CD4-positive, alpha-beta T cell treated with Interleukin-6 for 4 hours (primary cell): ENCODE measurements around the gene CBX1.
"Not testable (repeated sequence)": the region's sequence is repeated elsewhere in the genome, so short reads cannot be mapped to it uniquely, and the experiment has no call there.

ENCODE experiments used
- DNase-seq: peaks from one replicate; pipeline ENCODE4 v3.0.0-alpha.2; 2020; ENCODE audit warnings: mixed read lengths

CBX1 gene

GRCh38 chr17:48048384-48049126 lies 52.7 kb downstream of the CBX1 start:
- peak; percentile 22 for DNase-seq

- DNase-seq, result peak; percentile 98
These were observed 53.4 kb downstream of the CBX1 start, which contains the start of gene NFE2L1 for GRCh38 chr17:48047741-48048383. Gene NFE2L1 (plus strand): TSS chr17:48048359. CDS start chr17:48051119, 2,760 bp downstream.

- no peak for DNase-seq
These were observed 54.1 kb downstream of the CBX1 start for GRCh38 chr17:48047113-48047740.

- DNase-seq, result no peak
These were observed 55.0 kb downstream of the CBX1 start for GRCh38 chr17:48046296-48046695.

- no peak for DNase-seq
These were observed 55.8 kb downstream of the CBX1 start for GRCh38 chr17:48045316-48046001.

- no peak for DNase-seq
These were observed 56.4 kb downstream of the CBX1 start for GRCh38 chr17:48044851-48045250.

- DNase-seq, result no peak
These were observed 58.1 kb downstream of the CBX1 start for GRCh38 chr17:48043176-48043575.

GRCh38 chr17:48038687-48039086 lies 62.6 kb downstream of the CBX1 start:
- DNase-seq, result no peak

- no peak for DNase-seq
These were observed 63.4 kb downstream of the CBX1 start for GRCh38 chr17:48037838-48038323.

GRCh38 chr17:48037036-48037837 lies 64.0 kb downstream of the CBX1 start, which contains the start of gene COPZ2:
Gene COPZ2 (minus strand): TSS chr17:48037797. CDS start chr17:48037777, 20 bp downstream.
- peak; percentile 65 for DNase-seq

GRCh38 chr17:48036693-48037035 lies 64.6 kb downstream of the CBX1 start:
- DNase-seq, result no peak

- not testable (repeated sequence) for DNase-seq
These were observed 66.5 kb downstream of the CBX1 start for GRCh38 chr17:48034734-48035133.

- no peak for DNase-seq
These were observed 69.3 kb downstream of the CBX1 start for GRCh38 chr17:48031966-48032365.

- no peak for DNase-seq
These were observed 70.7 kb downstream of the CBX1 start for GRCh38 chr17:48030531-48030930.

GRCh38 chr17:48028736-48029135 lies 72.5 kb downstream of the CBX1 start:
- DNase-seq, result no peak

GRCh38 chr17:48027322-48027981 lies 73.8 kb downstream of the CBX1 start:
- DNase-seq, result no peak

GRCh38 chr17:48026502-48027321 lies 74.6 kb downstream of the CBX1 start:
- peak; percentile 75 for DNase-seq

- no peak for DNase-seq
These were observed 75.3 kb downstream of the CBX1 start for GRCh38 chr17:48025904-48026501.

- peak; percentile 99 for DNase-seq
These were observed 76.0 kb downstream of the CBX1 start for GRCh38 chr17:48025040-48025903.
